GM10266 (cell line): ENCODE data around the gene IGFBPL1.

ENCODE experiments used
- DNase-seq: peaks from one replicate; pipeline ENCODE4 v3.0.0; 2012; ENCODE audit errors: extremely low spot score
- CTCF ChIP-seq: IDR thresholded peaks from 2 replicates; pipeline ENCODE4 v1.5.1; 2012; ENCODE audit warnings: mild to moderate bottlenecking, low read depth; ENCODE audit not compliant: control insufficient read depth, insufficient read depth; ENCODE audit errors: missing control alignments

The IGFBPL1 gene

GRCh38 chr9:38395653-38396370 lies 28.4 kb downstream of the IGFBPL1 start:
- no peak for DNase-seq
- TF ChIP-seq CTCF = no peak

GRCh38 chr9:38394416-38394815 lies 29.8 kb downstream of the IGFBPL1 start:
- no peak for DNase-seq
- TF ChIP-seq CTCF = no peak

- TF ChIP-seq CTCF = no peak
- peak; percentile 44 for DNase-seq
Measured at GRCh38 chr9:38393128-38393796, 31.0 kb downstream of the IGFBPL1 start.

GRCh38 chr9:38392235-38393127 lies 31.8 kb downstream of the IGFBPL1 start, which contains the start of gene ALDH1B1:
Gene ALDH1B1 (plus strand): TSS chr9:38392702. CDS start chr9:38395749, 3,047 bp downstream.
- TF ChIP-seq CTCF = peak; percentile 18
- DNase-seq = peak; percentile 93

GRCh38 chr9:38391278-38392118 lies 32.8 kb downstream of the IGFBPL1 start:
- TF ChIP-seq CTCF = no peak
- no peak for DNase-seq

- no peak for TF ChIP-seq CTCF
- DNase-seq = no peak
Measured at GRCh38 chr9:38390851-38391250, 33.4 kb downstream of the IGFBPL1 start.
